GM19438 (cell line): ENCODE results near the gene DNMT1.
A peak's percentile ranks its signal among the peaks of the same experiment; 100 is the strongest.

Source experiments
- ATAC-seq: cut with Tn5 transposase; IDR thresholded peaks from one replicate; pipeline ENCODE4 v1.9.1; 2021; ENCODE audit warnings: low read depth; ENCODE audit not compliant: unreplicated experiment

The DNMT1 gene

GRCh38 chr19:10116085-10116865 is 78.5 kb downstream of the DNMT1 start:
- no peak for ATAC-seq

- no peak for ATAC-seq
Observed at GRCh38 chr19:10115392-10116084, 79.2 kb downstream of the DNMT1 start.

- ATAC-seq, result no peak
Observed at GRCh38 chr19:10114651-10115391, 79.9 kb downstream of the DNMT1 start.

GRCh38 chr19:10113964-10114650 is 80.6 kb downstream of the DNMT1 start:
- no peak for ATAC-seq

- ATAC-seq, result no peak
Observed at GRCh38 chr19:10113592-10113963, 81.2 kb downstream of the DNMT1 start.

GRCh38 chr19:10112895-10113591 is 81.7 kb downstream of the DNMT1 start:
- no peak for ATAC-seq

- ATAC-seq, result no peak
Observed at GRCh38 chr19:10112037-10112761, 82.6 kb downstream of the DNMT1 start.

- no peak for ATAC-seq
Observed at GRCh38 chr19:10111405-10111811, 83.3 kb downstream of the DNMT1 start, which contains the start of gene P2RY11. Gene P2RY11, plus strand, starts transcription at chr19:10111693. Its CDS starts 29 bp downstream, at chr19:10111722.

- ATAC-seq, result no peak
Observed at GRCh38 chr19:10110972-10111317, 83.8 kb downstream of the DNMT1 start.

- ATAC-seq, result no peak
Observed at GRCh38 chr19:10110076-10110971, 84.4 kb downstream of the DNMT1 start.

GRCh38 chr19:10109528-10109927 is 85.2 kb downstream of the DNMT1 start:
- no peak for ATAC-seq

- no peak for ATAC-seq
Observed at GRCh38 chr19:10107817-10108367, 86.9 kb downstream of the DNMT1 start.

- no peak for ATAC-seq
Observed at GRCh38 chr19:10107254-10107653, 87.5 kb downstream of the DNMT1 start.

GRCh38 chr19:10106100-10106936 is 88.4 kb downstream of the DNMT1 start, which contains the start of gene PPAN:
Gene PPAN, plus strand, starts transcription at chr19:10106362. Its CDS starts 33 bp downstream, at chr19:10106395.
- ATAC-seq, result no peak

- peak; percentile 23 for ATAC-seq
Observed at GRCh38 chr19:10105509-10106099, 89.1 kb downstream of the DNMT1 start.

- ATAC-seq, result peak; percentile 42
Observed at GRCh38 chr19:10104665-10105508, 89.9 kb downstream of the DNMT1 start.
